Type B pancreatic cell (in vitro differentiated cells): Measurements from ENCODE around the gene CXCR5. TPM values are rescaled to one million over a fixed set of nuclear protein-coding genes. Genes with fewer than 3 reads are reported as not detected.
A peak's percentile ranks its signal among the peaks of the same experiment; 100 is the strongest.

Experiments used
- DNase-seq: peaks from one replicate; pipeline ENCODE4 v3.0.0; 2021; ENCODE audit warnings: mixed read lengths; ENCODE audit not compliant: unreplicated experiment; ENCODE audit errors: extremely low spot score
- H3K27ac Mint-ChIP-seq: 2 replicates; pipeline ENCODE4 v1.8.0; 2021; ENCODE audit warnings: mild to moderate bottlenecking, mixed read lengths
- H3K27me3 Mint-ChIP-seq: 2 replicates; pipeline ENCODE4 v1.8.0; 2021; ENCODE audit warnings: mixed read lengths
- H3K36me3 Mint-ChIP-seq: 2 replicates; pipeline ENCODE4 v1.8.0; 2021; ENCODE audit warnings: mixed read lengths
- H3K4me1 Mint-ChIP-seq: one replicate; pipeline ENCODE4 v1.8.0; 2021; ENCODE audit warnings: mixed read lengths; ENCODE audit not compliant: unreplicated experiment
- H3K4me3 Mint-ChIP-seq: 2 replicates; pipeline ENCODE4 v1.8.0; 2021; ENCODE audit warnings: mild to moderate bottlenecking, mixed read lengths
- H3K9me3 Mint-ChIP-seq: 2 replicates; pipeline ENCODE4 v1.8.0; 2021; ENCODE audit warnings: mixed read lengths
- CTCF ChIP-seq: fragments of 200-600 bp; sonication (generic); conservative IDR thresholded peaks from 2 replicates; pipeline ENCODE4 v1.5.0; 2021; ENCODE audit warnings: antibody characterized with exemption, mild to moderate bottlenecking
- total RNA-seq: library from RNA; stranded (reverse); gene quantifications from 2 replicates; pipeline ENCODE4 v1.2.1, GENCODE V29; 2021; ENCODE audit warnings: low replicate concordance

Gene CXCR5
- total RNA-seq, 1 donor from 2014 or later, result not detected

- Mint-ChIP-seq H3K36me3 (no peaks in the 10 kb centered on the region), H3K27me3 (peaks cover under 1% of the 10 kb centered on the region), H3K4me1 (peaks cover 21% of the 10 kb centered on the region), H3K9me3 (no peaks in the 10 kb centered on the region), H3K4me3 (no peak overlapping the region), H3K27ac (no peak overlapping the region)
- no peak for DNase-seq
- no peak for TF ChIP-seq CTCF
These were observed 11.7 kb downstream of the CXCR5 start for GRCh38 chr11:118895093-118896039.

- no peaks in the 10 kb centered on the region for H3K27me3 Mint-ChIP-seq
- H3K36me3 Mint-ChIP-seq, result no peaks in the 10 kb centered on the region
- no peak for DNase-seq
- no peak overlapping the region for H3K27ac Mint-ChIP-seq
- H3K4me3 Mint-ChIP-seq, result no peak overlapping the region
- peaks cover 21% of the 10 kb centered on the region for H3K4me1 Mint-ChIP-seq
- TF ChIP-seq CTCF, result no peak
- H3K9me3 Mint-ChIP-seq, result no peaks in the 10 kb centered on the region
These were observed 12.8 kb downstream of the CXCR5 start for GRCh38 chr11:118896472-118896913.

- no peaks in the 10 kb centered on the region for H3K9me3 Mint-ChIP-seq
- DNase-seq, result no peak
- H3K27me3 Mint-ChIP-seq, result no peaks in the 10 kb centered on the region
- H3K27ac Mint-ChIP-seq, result no peak overlapping the region
- peaks cover 21% of the 10 kb centered on the region for H3K4me1 Mint-ChIP-seq
- TF ChIP-seq CTCF, result no peak
- no peaks in the 10 kb centered on the region for H3K36me3 Mint-ChIP-seq
- H3K4me3 Mint-ChIP-seq, result no peak overlapping the region
These were observed 13.4 kb downstream of the CXCR5 start for GRCh38 chr11:118896921-118897591.

GRCh38 chr11:118897721-118898310 lies 14.1 kb downstream of the CXCR5 start:
- no peak overlapping the region for H3K4me3 Mint-ChIP-seq
- TF ChIP-seq CTCF, result no peak
- H3K27me3 Mint-ChIP-seq, result no peaks in the 10 kb centered on the region
- H3K4me1 Mint-ChIP-seq, result peaks cover 21% of the 10 kb centered on the region
- no peak for DNase-seq
- no peaks in the 10 kb centered on the region for H3K9me3 Mint-ChIP-seq
- no peaks in the 10 kb centered on the region for H3K36me3 Mint-ChIP-seq
- no peak overlapping the region for H3K27ac Mint-ChIP-seq

GRCh38 chr11:118898400-118899295 lies 15.0 kb downstream of the CXCR5 start:
- Mint-ChIP-seq H3K36me3 (no peaks in the 10 kb centered on the region), H3K9me3 (no peaks in the 10 kb centered on the region), H3K27me3 (no peaks in the 10 kb centered on the region), H3K27ac (no peak overlapping the region), H3K4me1 (peaks cover 21% of the 10 kb centered on the region), H3K4me3 (no peak overlapping the region)
- peak; percentile 70 for DNase-seq
- TF ChIP-seq CTCF, result no peak
